GM23338 (cell line): Measurements from ENCODE around the gene CRADD. TPM values are rescaled to one million over a fixed set of nuclear protein-coding genes. Genes with fewer than 3 reads are reported as not detected.

Experiments used
- ATAC-seq: fragments of 200-7000 bp; cut with Tn5 transposase; 3 replicates; pipeline ENCODE4 v1.9.1; 2020
- DNase-seq: peaks from one replicate; pipeline ENCODE4 v3.0.0-alpha.2; 2015; ENCODE audit warnings: low spot score
- H2AFZ ChIP-seq: fragments of 200-600 bp; sonication (generic); 2 replicates; pipeline ENCODE4 v1.8.0; 2016; ENCODE audit warnings: antibody characterized with exemption, mild to moderate bottlenecking, moderate library complexity
- H3F3A ChIP-seq: fragments of 200-600 bp; sonication (generic); replicated peaks from 2 replicates; pipeline ENCODE4 v1.8.0; 2017; ENCODE audit warnings: antibody characterized with exemption, mixed run types, low read depth
- H3K27ac ChIP-seq: fragments of 200-600 bp; sonication (generic); 2 replicates; pipeline ENCODE4 v1.6.1; 2016; ENCODE audit warnings: low read depth
- H3K27me3 ChIP-seq: fragments of 200-600 bp; sonication (generic); 2 replicates; pipeline ENCODE4 v1.8.0; 2016; ENCODE audit warnings: mild to moderate bottlenecking, mixed run types, moderate library complexity; ENCODE audit not compliant: insufficient read depth
- H3K36me3 ChIP-seq: fragments of 200-600 bp; sonication (generic); 2 replicates; pipeline ENCODE4 v1.8.0; 2016; ENCODE audit warnings: mild to moderate bottlenecking; ENCODE audit not compliant: insufficient read depth
- H3K4me1 ChIP-seq: fragments of 200-600 bp; sonication (generic); 2 replicates; pipeline ENCODE4 v1.8.0; 2016; ENCODE audit warnings: mild to moderate bottlenecking, moderate library complexity; ENCODE audit not compliant: insufficient read depth
- H3K4me2 ChIP-seq: fragments of 200-600 bp; sonication (generic); 2 replicates; pipeline ENCODE4 v1.7.1; 2017; ENCODE audit warnings: mixed run types
- H3K4me3 ChIP-seq: fragments of 200-600 bp; sonication (generic); 2 replicates; pipeline ENCODE4 v1.6.1; 2016; ENCODE audit warnings: mixed run types
- H3K79me2 ChIP-seq: fragments of 200-600 bp; sonication (generic); replicated peaks from 2 replicates; pipeline ENCODE4 v1.8.0; 2017; ENCODE audit warnings: mild to moderate bottlenecking; ENCODE audit not compliant: insufficient read depth
- H3K9me2 ChIP-seq: fragments of 200-600 bp; sonication (generic); 2 replicates; pipeline ENCODE4 v1.8.0; 2017; ENCODE audit not compliant: insufficient read depth
- H4K20me1 ChIP-seq: fragments of 200-600 bp; sonication (generic); replicated peaks from 2 replicates; pipeline ENCODE4 v1.8.0; 2017; ENCODE audit warnings: mild to moderate bottlenecking; ENCODE audit not compliant: insufficient read depth
- H3K27ac Mint-ChIP-seq: 2 replicates; pipeline ENCODE4 v1.8.0; 2020; ENCODE audit warnings: inconsistent platforms, mild to moderate bottlenecking, moderate library complexity, mixed read lengths
- H3K27me3 Mint-ChIP-seq: 3 replicates; pipeline ENCODE4 v1.8.0; 2022; ENCODE audit warnings: low read depth, mild to moderate bottlenecking, moderate library complexity, mixed read lengths, inconsistent platforms; ENCODE audit not compliant: insufficient read depth, poor library complexity
- H3K36me3 Mint-ChIP-seq: 3 replicates; pipeline ENCODE4 v1.8.0; 2021; ENCODE audit warnings: low read depth, mild to moderate bottlenecking, inconsistent platforms, moderate library complexity, mixed read lengths
- H3K4me1 Mint-ChIP-seq: 3 replicates; pipeline ENCODE4 v1.8.0; 2020; ENCODE audit warnings: mild to moderate bottlenecking, inconsistent platforms, mixed read lengths
- H3K4me3 Mint-ChIP-seq: 3 replicates; pipeline ENCODE4 v1.8.0; 2021; ENCODE audit warnings: moderate library complexity, mild to moderate bottlenecking, inconsistent platforms, mixed read lengths
- H3K9me3 Mint-ChIP-seq: 3 replicates; pipeline ENCODE4 v1.8.0; 2020; ENCODE audit warnings: moderate library complexity, mild to moderate bottlenecking, inconsistent platforms, mixed read lengths
- CREB1 ChIP-seq: fragments of 250-450 bp; sonication (Bioruptor Pico); IDR thresholded peaks from 2 replicates; pipeline ENCODE4 v1.5.0; 2020; ENCODE audit warnings: low read depth, mild to moderate bottlenecking, moderate library complexity
- EZH2 ChIP-seq: fragments of 200-600 bp; sonication (generic); IDR thresholded peaks from one replicate; pipeline ENCODE4 v1.8.0; 2017; ENCODE audit warnings: antibody characterized with exemption, mild to moderate bottlenecking, low read depth; ENCODE audit not compliant: unreplicated experiment
- EZH2phosphoT487 ChIP-seq: fragments of 200-600 bp; sonication (generic); IDR thresholded peaks from one replicate; pipeline ENCODE4 v1.8.1; 2018; ENCODE audit warnings: antibody characterized with exemption; ENCODE audit not compliant: unreplicated experiment
- JUNB ChIP-seq: IDR thresholded peaks from one replicate; pipeline ENCODE4 v1.6.1; 2016; ENCODE audit warnings: antibody characterized with exemption; ENCODE audit not compliant: unreplicated experiment
- NANOG ChIP-seq: IDR thresholded peaks from 2 replicates; pipeline ENCODE4 v1.6.1; 2016; ENCODE audit warnings: antibody characterized with exemption, borderline replicate concordance
- ZNF114 ChIP-seq: fragments of 250-450 bp; sonication (Bioruptor Pico); IDR thresholded peaks from 2 replicates; pipeline ENCODE4 v1.5.0; 2020; ENCODE audit warnings: mild to moderate bottlenecking, moderate library complexity
- ZNF331 ChIP-seq: fragments of 250-450 bp; sonication (Bioruptor Pico); IDR thresholded peaks from 2 replicates; pipeline ENCODE4 v1.5.0; 2020; ENCODE audit warnings: low read depth, mild to moderate bottlenecking, moderate library complexity
- polyA plus RNA-seq: library from polyadenylated mRNA; unstranded; fragments of >200 nt; fragmentation: Nextera tagmentation; extraction: Ambion mirVana; gene quantifications from 2 replicates; pipeline ENCODE4 v1.2.1, GENCODE V29; 2016
- total RNA-seq: library from RNA; depleted of rRNA; stranded (reverse); fragments of >200 nt; shearing (Covaris generic); gene quantifications from 2 replicates; pipeline ENCODE4 v1.2.3, GENCODE V29; 2014
- TF ChIP-seq, protein P1 (sequence below): IDR thresholded peaks from 2 replicates; pipeline ENCODE4 v1.6.1; 2016; ENCODE audit warnings: antibody characterized with exemption
- TF ChIP-seq, protein P2 (sequence below): fragments of 250-450 bp; sonication (Bioruptor Pico); IDR thresholded peaks from 2 replicates; pipeline ENCODE4 v1.5.0; 2020; ENCODE audit warnings: mild to moderate bottlenecking, moderate library complexity

The CRADD gene
- total and polyA plus RNA-seq, 2 experiments from 2014 or later: 6.3 to 27.9 TPM

DNA sequence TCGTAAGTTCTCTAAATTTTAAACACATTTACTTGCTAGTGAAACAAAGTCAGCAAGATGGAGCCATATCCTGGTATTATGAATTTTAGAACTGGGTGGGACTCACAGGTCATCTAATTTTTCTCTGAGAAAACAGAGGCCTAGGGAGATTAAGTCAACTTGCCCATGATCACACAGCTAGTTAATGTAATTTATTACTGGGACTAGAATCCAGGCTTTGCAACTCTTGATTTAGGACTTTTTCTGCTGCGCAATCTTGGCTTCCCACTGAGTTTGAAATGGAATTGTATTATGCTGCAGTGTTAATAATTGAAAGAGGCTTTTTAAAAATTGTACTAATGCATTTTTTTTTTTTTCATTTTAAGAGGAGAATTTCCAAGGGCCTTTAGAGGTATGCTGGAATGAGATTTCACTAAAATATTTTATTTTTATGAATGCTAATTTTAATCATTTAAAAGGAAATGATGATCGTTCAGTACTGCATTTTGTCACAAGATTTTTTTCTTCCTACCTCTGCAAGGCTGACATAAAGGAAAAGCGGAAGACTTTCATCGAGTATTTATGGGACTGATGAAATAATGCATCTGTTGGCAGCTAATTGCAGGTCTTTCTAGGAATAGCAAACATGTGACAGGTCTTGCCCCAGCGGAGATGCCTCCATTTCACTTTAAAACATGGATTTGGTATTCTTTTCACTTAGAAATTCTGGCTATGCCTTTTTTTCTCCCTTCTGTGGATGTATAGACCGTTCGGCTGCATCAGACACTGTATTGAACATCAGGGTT lies 9.6 kb downstream of the CRADD start:
- no peak overlapping the region for H2AFZ ChIP-seq
- H3F3A ChIP-seq: no peaks in the 10 kb centered on the region
- H3K27ac ChIP-seq: no peak overlapping the region
- no peaks in the 10 kb centered on the region for H3K36me3 ChIP-seq
- ATAC-seq: no peak
- H3K36me3 Mint-ChIP-seq: no peaks in the 10 kb centered on the region
- H3K4me1 ChIP-seq: peaks cover 23% of the 10 kb centered on the region; the same call in 1 of the 2 replicates
- H3K27me3 Mint-ChIP-seq: peaks cover 4% of the 10 kb centered on the region
- no peak overlapping the region for H3K4me2 ChIP-seq
- no peak for TF ChIP-seq EZH2phosphoT487
- TF ChIP-seq ZNF114: no peak
- TF ChIP-seq ZNF331 (CRISPR knock-in tag): no peak
- TF ChIP-seq, protein P1, sequence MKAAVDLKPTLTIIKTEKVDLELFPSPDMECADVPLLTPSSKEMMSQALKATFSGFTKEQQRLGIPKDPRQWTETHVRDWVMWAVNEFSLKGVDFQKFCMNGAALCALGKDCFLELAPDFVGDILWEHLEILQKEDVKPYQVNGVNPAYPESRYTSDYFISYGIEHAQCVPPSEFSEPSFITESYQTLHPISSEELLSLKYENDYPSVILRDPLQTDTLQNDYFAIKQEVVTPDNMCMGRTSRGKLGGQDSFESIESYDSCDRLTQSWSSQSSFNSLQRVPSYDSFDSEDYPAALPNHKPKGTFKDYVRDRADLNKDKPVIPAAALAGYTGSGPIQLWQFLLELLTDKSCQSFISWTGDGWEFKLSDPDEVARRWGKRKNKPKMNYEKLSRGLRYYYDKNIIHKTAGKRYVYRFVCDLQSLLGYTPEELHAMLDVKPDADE: no peak
- no peak for TF ChIP-seq CREB1 (CRISPR knock-in tag)
- TF ChIP-seq NANOG: no peak
- no peak for TF ChIP-seq JUNB
- TF ChIP-seq EZH2: no peak
- TF ChIP-seq, protein P2, sequence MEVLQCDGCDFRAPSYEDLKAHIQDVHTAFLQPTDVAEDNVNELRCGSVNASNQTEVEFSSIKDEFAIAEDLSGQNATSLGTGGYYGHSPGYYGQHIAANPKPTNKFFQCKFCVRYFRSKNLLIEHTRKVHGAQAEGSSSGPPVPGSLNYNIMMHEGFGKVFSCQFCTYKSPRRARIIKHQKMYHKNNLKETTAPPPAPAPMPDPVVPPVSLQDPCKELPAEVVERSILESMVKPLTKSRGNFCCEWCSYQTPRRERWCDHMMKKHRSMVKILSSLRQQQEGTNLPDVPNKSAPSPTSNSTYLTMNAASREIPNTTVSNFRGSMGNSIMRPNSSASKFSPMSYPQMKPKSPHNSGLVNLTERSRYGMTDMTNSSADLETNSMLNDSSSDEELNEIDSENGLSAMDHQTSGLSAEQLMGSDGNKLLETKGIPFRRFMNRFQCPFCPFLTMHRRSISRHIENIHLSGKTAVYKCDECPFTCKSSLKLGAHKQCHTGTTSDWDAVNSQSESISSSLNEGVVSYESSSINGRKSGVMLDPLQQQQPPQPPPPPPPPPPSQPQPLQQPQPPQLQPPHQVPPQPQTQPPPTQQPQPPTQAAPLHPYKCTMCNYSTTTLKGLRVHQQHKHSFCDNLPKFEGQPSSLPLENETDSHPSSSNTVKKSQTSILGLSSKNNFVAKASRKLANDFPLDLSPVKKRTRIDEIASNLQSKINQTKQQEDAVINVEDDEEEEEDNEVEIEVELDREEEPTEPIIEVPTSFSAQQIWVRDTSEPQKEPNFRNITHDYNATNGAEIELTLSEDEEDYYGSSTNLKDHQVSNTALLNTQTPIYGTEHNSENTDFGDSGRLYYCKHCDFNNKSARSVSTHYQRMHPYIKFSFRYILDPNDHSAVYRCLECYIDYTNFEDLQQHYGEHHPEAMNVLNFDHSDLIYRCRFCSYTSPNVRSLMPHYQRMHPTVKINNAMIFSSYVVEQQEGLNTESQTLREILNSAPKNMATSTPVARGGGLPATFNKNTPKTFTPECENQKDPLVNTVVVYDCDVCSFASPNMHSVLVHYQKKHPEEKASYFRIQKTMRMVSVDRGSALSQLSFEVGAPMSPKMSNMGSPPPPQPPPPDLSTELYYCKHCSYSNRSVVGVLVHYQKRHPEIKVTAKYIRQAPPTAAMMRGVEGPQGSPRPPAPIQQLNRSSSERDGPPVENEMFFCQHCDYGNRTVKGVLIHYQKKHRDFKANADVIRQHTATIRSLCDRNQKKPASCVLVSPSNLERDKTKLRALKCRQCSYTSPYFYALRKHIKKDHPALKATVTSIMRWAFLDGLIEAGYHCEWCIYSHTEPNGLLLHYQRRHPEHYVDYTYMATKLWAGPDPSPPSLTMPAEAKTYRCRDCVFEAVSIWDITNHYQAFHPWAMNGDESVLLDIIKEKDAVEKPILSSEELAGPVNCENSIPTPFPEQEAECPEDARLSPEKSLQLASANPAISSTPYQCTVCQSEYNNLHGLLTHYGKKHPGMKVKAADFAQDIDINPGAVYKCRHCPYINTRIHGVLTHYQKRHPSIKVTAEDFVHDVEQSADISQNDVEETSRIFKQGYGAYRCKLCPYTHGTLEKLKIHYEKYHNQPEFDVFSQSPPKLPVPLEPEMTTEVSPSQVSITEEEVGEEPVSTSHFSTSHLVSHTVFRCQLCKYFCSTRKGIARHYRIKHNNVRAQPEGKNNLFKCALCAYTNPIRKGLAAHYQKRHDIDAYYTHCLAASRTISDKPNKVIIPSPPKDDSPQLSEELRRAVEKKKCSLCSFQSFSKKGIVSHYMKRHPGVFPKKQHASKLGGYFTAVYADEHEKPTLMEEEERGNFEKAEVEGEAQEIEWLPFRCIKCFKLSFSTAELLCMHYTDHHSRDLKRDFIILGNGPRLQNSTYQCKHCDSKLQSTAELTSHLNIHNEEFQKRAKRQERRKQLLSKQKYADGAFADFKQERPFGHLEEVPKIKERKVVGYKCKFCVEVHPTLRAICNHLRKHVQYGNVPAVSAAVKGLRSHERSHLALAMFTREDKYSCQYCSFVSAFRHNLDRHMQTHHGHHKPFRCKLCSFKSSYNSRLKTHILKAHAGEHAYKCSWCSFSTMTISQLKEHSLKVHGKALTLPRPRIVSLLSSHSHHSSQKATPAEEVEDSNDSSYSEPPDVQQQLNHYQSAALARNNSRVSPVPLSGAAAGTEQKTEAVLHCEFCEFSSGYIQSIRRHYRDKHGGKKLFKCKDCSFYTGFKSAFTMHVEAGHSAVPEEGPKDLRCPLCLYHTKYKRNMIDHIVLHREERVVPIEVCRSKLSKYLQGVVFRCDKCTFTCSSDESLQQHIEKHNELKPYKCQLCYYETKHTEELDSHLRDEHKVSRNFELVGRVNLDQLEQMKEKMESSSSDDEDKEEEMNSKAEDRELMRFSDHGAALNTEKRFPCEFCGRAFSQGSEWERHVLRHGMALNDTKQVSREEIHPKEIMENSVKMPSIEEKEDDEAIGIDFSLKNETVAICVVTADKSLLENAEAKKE (CRISPR knock-in tag): no peak
- H3K79me2 ChIP-seq: no peaks in the 10 kb centered on the region
- peaks cover 44% of the 10 kb centered on the region for H3K4me1 Mint-ChIP-seq
- no peak overlapping the region for H3K4me3 ChIP-seq
- DNase-seq: no peak
- H3K27me3 ChIP-seq: no peaks in the 10 kb centered on the region
- H3K9me3 Mint-ChIP-seq: no peaks in the 10 kb centered on the region
- H3K4me3 Mint-ChIP-seq: no peak overlapping the region
- H3K27ac Mint-ChIP-seq: no peak overlapping the region
- H3K9me2 ChIP-seq: no peaks in the 10 kb centered on the region
- no peaks in the 10 kb centered on the region for H4K20me1 ChIP-seq
